H1 (cell line): ENCODE results near the gene SSTR3. TPM values are rescaled to one million over a fixed set of nuclear protein-coding genes. Genes with fewer than 3 reads are reported as not detected.

ENCODE experiments used
- CTCF ChIA-PET: fragments of 300-600 bp; sonication (Branson Sonifier 250); formaldehyde crosslinking; loops from one replicate; lab custom pipeline; 2021; ENCODE audit not compliant: partially characterized antibody; lab: Charles Lee
- POLR2A ChIA-PET: fragments of 300-600 bp; sonication (Branson Sonifier 250); formaldehyde crosslinking; loops from one replicate; lab custom pipeline; 2021; ENCODE audit warnings: inconsistent platforms; ENCODE audit not compliant: partially characterized antibody; lab: Charles Lee
- DNase-seq, 2 experiments: peaks; one replicate each; pipeline versions ENCODE4 v3.0.0 to v3.0.0-alpha.2; 2010 to 2022; ENCODE audit warnings: low spot score in 2 of 2, low read depth in 1 of 2, mixed read lengths in 1 of 2
- FAIRE-seq: peaks from 2 replicates; lab custom pipeline; 2011; peaks lifted over from hg19 to GRCh38; lab: Jason Lieb, UNC
- H2AFZ ChIP-seq: 2 replicates; pipeline ENCODE4 v1.8.1; 2012; ENCODE audit warnings: low read length, inconsistent platforms
- H2AK5ac ChIP-seq: 2 replicates; pipeline ENCODE4 v1.6.1; 2013; ENCODE audit warnings: low read depth, low read length
- H2BK120ac ChIP-seq: replicated peaks from 2 replicates; pipeline ENCODE3; 2013; ENCODE audit warnings: low read depth, low read length, inconsistent platforms
- H2BK12ac ChIP-seq: 2 replicates; pipeline ENCODE4 v1.6.1; 2013; ENCODE audit warnings: low read depth, low read length
- H2BK15ac ChIP-seq: 2 replicates; pipeline ENCODE4 v1.6.1; 2013; ENCODE audit warnings: low read length
- H2BK20ac ChIP-seq: 2 replicates; pipeline ENCODE4 v1.6.1; 2013; ENCODE audit warnings: low read length
- H2BK5ac ChIP-seq: 2 replicates; pipeline ENCODE4 v1.6.1; 2013; ENCODE audit warnings: low read depth, low read length
- H3K14ac ChIP-seq: 2 replicates; pipeline ENCODE4 v1.6.1; 2013; ENCODE audit warnings: inconsistent platforms; ENCODE audit not compliant: insufficient read length
- H3K18ac ChIP-seq: 2 replicates; pipeline ENCODE4 v1.6.1; 2013; ENCODE audit warnings: low read length; ENCODE audit errors: extremely low read depth
- H3K23ac ChIP-seq: 2 replicates; pipeline ENCODE4 v1.6.1; 2013; ENCODE audit warnings: inconsistent platforms; ENCODE audit not compliant: insufficient read length
- H3K23me2 ChIP-seq: 2 replicates; pipeline ENCODE4 v1.6.1; 2013; ENCODE audit warnings: low read depth, low read length
- H3K27ac ChIP-seq: 2 replicates; pipeline ENCODE4 v1.6.1; 2011; ENCODE audit warnings: low read depth, low read length, inconsistent platforms
- H3K27me3 ChIP-seq, 4 experiments: replicated peaks in 1 of 4; 1 replicate in 1 of 4; 2 replicates in 3 of 4; pipeline versions ENCODE4 v1.6.1 to v1.8.1; 2011 to 2013; ENCODE audit warnings: low read length in 3 of 4, mild to moderate bottlenecking in 3 of 4, inconsistent platforms in 2 of 4, mixed read lengths in 2 of 4, moderate library complexity in 1 of 4; ENCODE audit not compliant: control insufficient read depth in 3 of 4, insufficient read depth in 3 of 4; ENCODE audit errors: extremely low read depth in 1 of 4
- H3K36me3 ChIP-seq, 4 experiments: 2 replicates each; pipeline versions ENCODE4 v1.6.1 to v1.8.1; 2011 to 2013; ENCODE audit warnings: mild to moderate bottlenecking in 4 of 4, low read length in 3 of 4, moderate library complexity in 2 of 4, control low read depth in 1 of 4, inconsistent platforms in 1 of 4; ENCODE audit not compliant: insufficient read depth in 4 of 4, control insufficient read depth in 2 of 4
- H3K4ac ChIP-seq: replicated peaks from 2 replicates; pipeline ENCODE3; 2013; ENCODE audit warnings: low read length, low read depth, mixed read lengths, inconsistent platforms; ENCODE audit not compliant: insufficient read length
- H3K4me1 ChIP-seq, 4 experiments: replicated peaks in 1 of 4; 1 replicate in 1 of 4; 2 replicates in 3 of 4; pipeline versions ENCODE4 v1.6.1 to v1.8.1; 2011 to 2013; ENCODE audit warnings: low read length in 3 of 4, inconsistent platforms in 2 of 4, mixed read lengths in 1 of 4; ENCODE audit not compliant: insufficient read depth in 4 of 4, control insufficient read depth in 3 of 4
- H3K4me2 ChIP-seq, 2 experiments: 2 replicates each; pipeline versions ENCODE4 v1.6.1 to v1.8.1; 2011 to 2013; ENCODE audit warnings: low read depth in 2 of 2, low read length in 2 of 2, control low read depth in 1 of 2, inconsistent platforms in 1 of 2, mild to moderate bottlenecking in 1 of 2; ENCODE audit not compliant: insufficient read depth in 1 of 2
- H3K4me3 ChIP-seq, 4 experiments: fragments of 200-600, 300-600 bp in 1 of 4; sonication (generic), shearing (Covaris generic), sonication (Bioruptor Twin) in 1 of 4; 2 replicates each; pipeline versions ENCODE4 v1.5.1 to v1.8.1; 2011 to 2016; ENCODE audit warnings: low read length in 4 of 4, low read depth in 3 of 4, control low read depth in 2 of 4, inconsistent platforms in 2 of 4, mild to moderate bottlenecking in 2 of 4, mixed read lengths in 1 of 4, moderate library complexity in 1 of 4; ENCODE audit not compliant: insufficient read depth in 2 of 4; ENCODE audit errors: extremely low read depth in 1 of 4
- H3K56ac ChIP-seq: replicated peaks from 2 replicates; pipeline ENCODE3; 2013; ENCODE audit warnings: low read depth, mild to moderate bottlenecking, mixed read lengths, low read length, inconsistent platforms; ENCODE audit not compliant: insufficient read length
- H3K79me1 ChIP-seq: 2 replicates; pipeline ENCODE4 v1.6.1; 2013; ENCODE audit warnings: low read depth, low read length, control low read depth
- H3K79me2 ChIP-seq, 2 experiments: 2 replicates each; pipeline versions ENCODE4 v1.6.1 to v1.8.1; 2012 to 2013; ENCODE audit warnings: low read length in 2 of 2, mild to moderate bottlenecking in 2 of 2, inconsistent platforms in 1 of 2; ENCODE audit not compliant: insufficient read depth in 2 of 2, control insufficient read depth in 1 of 2
- H3K9ac ChIP-seq, 4 experiments: replicated peaks in 1 of 4; 1 replicate in 1 of 4; 2 replicates in 3 of 4; pipeline versions ENCODE4 v1.6.1 to v1.8.1; 2011 to 2013; ENCODE audit warnings: low read depth in 3 of 4, low read length in 3 of 4, control low read depth in 2 of 4, mild to moderate bottlenecking in 2 of 4, moderate library complexity in 2 of 4, inconsistent platforms in 1 of 4; ENCODE audit errors: extremely low read depth in 1 of 4
- H3K9me3 ChIP-seq, 2 experiments: 2 replicates each; pipeline versions ENCODE4 v1.6.1 to v1.8.1; 2012 to 2013; ENCODE audit warnings: mild to moderate bottlenecking in 2 of 2, moderate library complexity in 2 of 2, control low read depth in 1 of 2, inconsistent platforms in 1 of 2, low read depth in 1 of 2, low read length in 1 of 2, mixed read lengths in 1 of 2; ENCODE audit not compliant: insufficient read depth in 2 of 2
- H4K20me1 ChIP-seq, 2 experiments: replicated peaks in 1 of 2; 2 replicates each; pipeline versions ENCODE3 to v1.8.1; 2011 to 2013; ENCODE audit warnings: inconsistent platforms in 2 of 2, low read length in 2 of 2, mild to moderate bottlenecking in 1 of 2; ENCODE audit not compliant: insufficient read depth in 2 of 2, control insufficient read depth in 1 of 2
- H4K5ac ChIP-seq: 2 replicates; pipeline ENCODE4 v1.6.1; 2013; ENCODE audit warnings: low read length, low read depth, mixed read lengths, inconsistent platforms; ENCODE audit not compliant: insufficient read length
- H4K8ac ChIP-seq: 2 replicates; pipeline ENCODE4 v1.8.0; 2013; ENCODE audit warnings: mild to moderate bottlenecking, moderate library complexity, low read length, inconsistent platforms; ENCODE audit not compliant: insufficient read depth; ENCODE audit errors: extremely low read depth
- H4K91ac ChIP-seq: replicated peaks from 2 replicates; pipeline ENCODE3; 2013; ENCODE audit warnings: low read length, mixed read lengths, inconsistent platforms; ENCODE audit not compliant: insufficient read length
- TCF12 ChIP-seq: IDR thresholded peaks from 2 replicates; pipeline ENCODE4 v1.6.1; 2011; ENCODE audit warnings: low read depth, mild to moderate bottlenecking, low read length
- WGBS, 2 experiments: shearing (Covaris generic) in 1 of 2; methylation state at CpG; one replicate each; pipeline versions ENCODE4 v1.1.6 to v1.1.7; 2013 to 2015; ENCODE audit warnings: low lambda C conversion rate in 2 of 2, mixed read lengths in 2 of 2, inconsistent platforms in 1 of 2, low coverage in 1 of 2, missing lambda C conversion rate in 1 of 2; ENCODE audit not compliant: insufficient replicate concordance in 2 of 2, insufficient coverage in 1 of 2, insufficient read length in 1 of 2; ENCODE audit errors: extremely low coverage in 1 of 2, missing lambda C conversion rate in 1 of 2; 5-methylcytosine and 5-hydroxymethylcytosine counted together
- polyA plus RNA-seq, 7 experiments: library from polyadenylated mRNA; depleted of rRNA in 3 of 7; stranded (reverse) in 5 of 7; unstranded in 2 of 7; fragments of >200 nt in 5 of 7; fragments of 200-250 nt in 2 of 7; gene quantifications; 1 replicate in 5 of 7; 2 replicates in 1 of 7; 4 replicates in 1 of 7; pipeline versions ENCODE4 v1.2.1 to v1.2.3, GENCODE V29; 2011 to 2013; ENCODE audit warnings: missing spikeins in 2 of 7, mixed read lengths in 2 of 7
- total RNA-seq: library from RNA; stranded (reverse); fragmentation: NEBNext Ultra II Directional; extraction: Animal tissue kit (Norgen Biotek cat#: 25700); gene quantifications from 2 replicates; pipeline ENCODE4 v1.2.1, GENCODE V29; 2021

SSTR3 gene
- total and polyA plus RNA-seq, 2 of the 8 experiments (the other 6 are each of a cell fraction or from before 2014, with no cell fraction given): 0.22 to 0.77 TPM

DNA sequence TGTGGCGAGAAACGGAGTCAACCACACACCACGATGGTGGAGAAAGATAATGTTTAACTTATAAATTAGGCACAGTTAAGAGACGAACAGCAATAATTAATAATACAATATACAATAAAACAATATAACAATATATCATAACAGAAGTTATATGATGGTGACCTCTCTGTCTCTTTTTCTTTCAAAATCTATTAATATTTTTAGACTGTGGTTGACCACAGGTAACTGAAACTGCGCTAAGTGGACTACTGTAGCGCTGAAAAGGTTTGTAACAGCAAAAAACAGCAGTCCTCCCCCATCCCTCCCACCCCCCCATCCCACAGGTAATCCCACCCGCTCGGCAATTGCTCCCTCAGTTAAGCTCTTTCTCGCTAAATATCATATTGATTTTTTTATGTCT is 3.6 kb upstream of the SSTR3 start:
- no peak overlapping the region for H3K4me2 ChIP-seq
- no peak overlapping the region for H2AK5ac ChIP-seq
- CTCF ChIA-PET: interaction anchor here (1.4 to 4.5 kb wide), 2 partner anchors 9 to 44 kb away, joined by 3 to 26 read pairs; no protein-coding TSS in a partner anchor
- peaks cover 0 to 4% (median 1%) of the 10 kb centered on the region in 4 experiments; a peak in 3 of 7 replicates for H3K27me3 ChIP-seq
- no peaks in the 10 kb centered on the region for H4K20me1 ChIP-seq
- peaks cover 0 to 8% (median 3%) of the 10 kb centered on the region in 4 experiments; a peak in 6 of 7 replicates for H3K4me1 ChIP-seq
- no peak overlapping the region for H3K4ac ChIP-seq
- H4K91ac ChIP-seq: no peak overlapping the region
- H2BK20ac ChIP-seq: no peak overlapping the region
- peaks cover 3% of the 10 kb centered on the region; the same call in 1 of the 2 replicates for H3K23me2 ChIP-seq
- no peak overlapping the region for H3K14ac ChIP-seq
- no peak overlapping the region for H2AFZ ChIP-seq
- H3K36me3 ChIP-seq: no peaks in the 10 kb centered on the region
- no peaks in the 10 kb centered on the region for H3K79me2 ChIP-seq
- no peak for TF ChIP-seq TCF12
- WGBS, 2 experiments: 92% methylated on average over 9 of the region's 9 CpGs; no CpG with 5 or more reads in 1 of the 2 experiments
- no peaks in the 10 kb centered on the region for H3K79me1 ChIP-seq
- H2BK15ac ChIP-seq: no peak overlapping the region
- no peak overlapping the region for H2BK12ac ChIP-seq
- H2BK120ac ChIP-seq: no peak overlapping the region
- no peak overlapping the region for H4K8ac ChIP-seq
- no peak overlapping the region for H3K27ac ChIP-seq
- no peaks in the 10 kb centered on the region for H3K9me3 ChIP-seq
- no peak overlapping the region for H3K56ac ChIP-seq
- FAIRE-seq (no peak), DNase-seq (no peak)
- H3K9ac ChIP-seq: no peak overlapping the region
- no peak overlapping the region for H3K18ac ChIP-seq
- H3K4me3 ChIP-seq: no peak overlapping the region
- H4K5ac ChIP-seq: no peak overlapping the region
- H2BK5ac ChIP-seq: no peak overlapping the region
- H3K23ac ChIP-seq: no peak overlapping the region
- POLR2A ChIA-PET: interaction anchor here (0.8 kb wide), 1 partner anchor 9 kb away, joined by 3 read pairs; no protein-coding TSS in a partner anchor
